Lower leg skin (tissue), 4 donors: ENCODE measurements around the gene UFSP2. TPM values are rescaled to one million over a fixed set of nuclear protein-coding genes. Genes with fewer than 3 reads are reported as not detected.

ENCODE experiments used
- DNase-seq, 2 donors: peaks; one replicate each; pipeline ENCODE4 v3.0.0-alpha.2; 2019; ENCODE audit warnings: low spot score in 2 of 2
- H3K4me3 ChIP-seq: fragments of 200-600 bp; sonication (generic); 2 replicates; pipeline ENCODE4 v1.5.1; 2017; ENCODE audit warnings: mild to moderate bottlenecking, low read depth; ENCODE audit not compliant: poor library complexity, severe bottlenecking
- CTCF ChIP-seq, 3 donors: fragments of 450-650 bp; IDR thresholded peaks; one replicate each; pipeline ENCODE4 v1.5.1; 2016; ENCODE audit warnings: antibody characterized with exemption in 3 of 3, mild to moderate bottlenecking in 3 of 3, moderate library complexity in 2 of 3
- POLR2A ChIP-seq, 2 donors: fragments of 450-650 bp; IDR thresholded peaks; one replicate each; pipeline ENCODE4 v1.6.1; 2016 to 2017; ENCODE audit warnings: antibody characterized with exemption in 2 of 2, mild to moderate bottlenecking in 1 of 2, moderate library complexity in 1 of 2
- WGBS, 2 donors: methylation state at CpG; one replicate each; pipeline ENCODE4 v1.1.5; 2018; 5-methylcytosine and 5-hydroxymethylcytosine counted together
- intact Hi-C: fragments of 100-400 bp; cut with DNase I; formaldehyde crosslinking; loops from one replicate; pipeline ENCODE4 v1.15.0; 2023; ENCODE audit warnings: low total_unique reads
- total RNA-seq, 4 donors: library from RNA; depleted of rRNA; stranded (reverse); fragments of >200 nt; gene quantifications; one replicate each; pipeline ENCODE4 v1.1.0, GENCODE V29; 2016

Gene UFSP2
- total RNA-seq, 4 donors from 2014 or later: 24.6 to 53.5 (median 32.4) TPM

- intact Hi-C loops: no loop called here
- H3K4me3 ChIP-seq: peak within 1 kb of the TSS; percentile 75
- DNase-seq: no peak
- TF ChIP-seq CTCF (IDR thresholded peaks at IDR 0.05) (no peak), POLR2A (IDR thresholded peaks at IDR 0.05) (no peak)
- 2 to 4% methylated on average over 25 to 35 of the region's 38 CpGs for WGBS, 2 donors
These were observed 28.9 kb downstream of the UFSP2 start, which contains the start of gene ANKRD37 for GRCh38 chr4:185396724-185397385. Gene ANKRD37, plus strand, starts transcription at chr4:185396841. Its CDS starts 83 bp downstream, at chr4:185396924.

- intact Hi-C loops: no loop called here
- WGBS, 2 donors: 1% methylated on average over 20 to 39 of the region's 98 CpGs
- no peak for TF ChIP-seq CTCF (IDR thresholded peaks at IDR 0.05)
- peak in 1 of 2 donors; percentile 53 for TF ChIP-seq POLR2A (IDR thresholded peaks at IDR 0.05)
- peak overlapping the region; percentile 75 for H3K4me3 ChIP-seq
- peak; percentile 97 to 100 for DNase-seq
These were observed 29.6 kb downstream of the UFSP2 start for GRCh38 chr4:185395956-185396723.

- H3K4me3 ChIP-seq: peak within 1 kb of the TSS; percentile 75
- no peak for DNase-seq
- intact Hi-C loops: no loop called here
- TF ChIP-seq POLR2A (IDR thresholded peaks at IDR 0.05) (no peak), CTCF (IDR thresholded peaks at IDR 0.05) (no peak)
- 4 to 5% methylated on average over 12 of the region's 12 CpGs for WGBS, 2 donors
These were observed 30.4 kb downstream of the UFSP2 start, which contains the start of gene LRP2BP for GRCh38 chr4:185395238-185395955. Gene LRP2BP, minus strand, starts transcription at chr4:185395924. Its CDS starts 17,738 bp downstream, at chr4:185378186.

- WGBS, 2 donors: 22% methylated on average over 12 of the region's 12 CpGs
- no peak overlapping the region for H3K4me3 ChIP-seq
- intact Hi-C loops: no loop called here
- DNase-seq: no peak
- no peak for TF ChIP-seq CTCF (IDR thresholded peaks at IDR 0.05)
- no peak for TF ChIP-seq POLR2A (IDR thresholded peaks at IDR 0.05)
These were observed 31.1 kb downstream of the UFSP2 start for GRCh38 chr4:185394568-185395237.

GRCh38 chr4:185392156-185392555, 33.6 kb downstream of the UFSP2 start:
- WGBS, 2 donors: 84 to 93% methylated on average over 1 of the region's 1 CpG
- TF ChIP-seq CTCF (IDR thresholded peaks at IDR 0.05) (no peak), POLR2A (IDR thresholded peaks at IDR 0.05) (no peak)
- H3K4me3 ChIP-seq: no peak overlapping the region
- intact Hi-C loops: no loop called here
- no peak for DNase-seq
